Karpas-422 (cell line): Measurements from ENCODE around the gene KPRP. TPM values are rescaled to one million over a fixed set of nuclear protein-coding genes. Genes with fewer than 3 reads are reported as not detected.

Experiments used
- DNase-seq: peaks from one replicate; pipeline ENCODE4 v3.0.0-alpha.2; 2015
- H2AFZ ChIP-seq: fragments of 200-600 bp; sonication (generic); 2 replicates; pipeline ENCODE4 v1.6.1; 2014; ENCODE audit warnings: antibody characterized with exemption, low read length, mixed read lengths
- H3K27ac ChIP-seq: fragments of 200-600 bp; sonication (generic); 2 replicates; pipeline ENCODE4 v1.5.1; 2014; ENCODE audit warnings: mild to moderate bottlenecking, low read length, moderate library complexity
- H3K27me3 ChIP-seq: fragments of 200-600 bp; sonication (generic); 2 replicates; pipeline ENCODE4 v1.6.1; 2014; ENCODE audit warnings: low read length, mixed read lengths
- H3K36me3 ChIP-seq: fragments of 200-600 bp; sonication (generic); 2 replicates; pipeline ENCODE4 v1.6.1; 2014; ENCODE audit warnings: low read length, mixed read lengths; ENCODE audit not compliant: insufficient read depth
- H3K4me1 ChIP-seq: fragments of 200-600 bp; sonication (generic); 2 replicates; pipeline ENCODE4 v1.6.1; 2014; ENCODE audit warnings: mild to moderate bottlenecking, low read length, mixed read lengths
- H3K4me2 ChIP-seq: fragments of 200-600 bp; sonication (generic); 2 replicates; pipeline ENCODE4 v1.6.1; 2014; ENCODE audit warnings: low read length, low read depth, mild to moderate bottlenecking; ENCODE audit not compliant: poor library complexity, severe bottlenecking
- H3K4me3 ChIP-seq: fragments of 200-600 bp; sonication (generic); 2 replicates; pipeline ENCODE4 v1.5.1; 2014; ENCODE audit warnings: mild to moderate bottlenecking, antibody characterized with exemption, low read length, mixed read lengths
- H3K79me2 ChIP-seq: fragments of 200-600 bp; sonication (generic); 2 replicates; pipeline ENCODE4 v1.6.1; 2014; ENCODE audit warnings: mild to moderate bottlenecking, low read length, mixed read lengths
- H3K9ac ChIP-seq: fragments of 200-600 bp; sonication (generic); 2 replicates; pipeline ENCODE4 v1.6.0; 2014; ENCODE audit warnings: low read length
- H3K9me2 ChIP-seq: fragments of 200-600 bp; sonication (generic), shearing (Covaris generic); replicated peaks from 2 replicates; pipeline ENCODE4 v1.6.0; 2014; ENCODE audit warnings: mild to moderate bottlenecking, low read length, moderate library complexity; ENCODE audit not compliant: insufficient read depth
- H3K9me3 ChIP-seq: fragments of 300-700, 200-600 bp; sonication (generic); 2 replicates; pipeline ENCODE4 v1.6.1; 2014; ENCODE audit warnings: low read length, mixed read lengths
- H4K20me1 ChIP-seq: fragments of 200-600 bp; sonication (generic); 2 replicates; pipeline ENCODE4 v1.6.1; 2014; ENCODE audit warnings: mild to moderate bottlenecking, antibody characterized with exemption, low read length, low read depth; ENCODE audit not compliant: insufficient read depth
- total RNA-seq: library from RNA; depleted of rRNA; stranded (reverse); fragments of >200 nt; shearing (Covaris generic); gene quantifications from 2 replicates; pipeline ENCODE4 v1.2.3, GENCODE V29; 2014; ENCODE audit warnings: low replicate concordance; rRNA removed

The KPRP gene
- not detected in 2 replicates for total RNA-seq

- Histone ChIP-seq H3K4me1 (no peaks in the 10 kb centered on the region), H3K4me3 (no peak within 1 kb of the TSS), H2AFZ (no peak within 1 kb of the TSS)
Observed at GRCh38 chr1:152757747-152758146, at the start of gene KPRP. Gene KPRP, plus strand, starts transcription at chr1:152758025. Its CDS starts 1,564 bp downstream, at chr1:152759589.

GRCh38 chr1:152718238-152718637 is 39.6 kb upstream of the KPRP start:
- H3K27me3 ChIP-seq, result no peaks in the 10 kb centered on the region
- H3K9me3 ChIP-seq, result no peaks in the 10 kb centered on the region
- H4K20me1 ChIP-seq, result no peaks in the 10 kb centered on the region
- no peaks in the 10 kb centered on the region for H3K9me2 ChIP-seq
- no peak overlapping the region for H3K4me2 ChIP-seq
- no peak overlapping the region for H3K4me3 ChIP-seq
- H3K4me1 ChIP-seq, result no peaks in the 10 kb centered on the region
- H3K9ac ChIP-seq, result no peak overlapping the region
- H3K79me2 ChIP-seq, result no peaks in the 10 kb centered on the region
- DNase-seq, result no peak
- no peak overlapping the region for H3K27ac ChIP-seq
- no peaks in the 10 kb centered on the region for H3K36me3 ChIP-seq
- H2AFZ ChIP-seq, result no peak overlapping the region

More at GRCh38 chr1:152757747-152758146, at the start of gene KPRP:
- H3K9ac ChIP-seq, result no peak within 1 kb of the TSS
- H4K20me1 ChIP-seq, result no peaks in the 10 kb centered on the region
- DNase-seq, result no peak
- H3K79me2 ChIP-seq, result no peaks in the 10 kb centered on the region
- no peaks in the 10 kb centered on the region for H3K9me3 ChIP-seq
- H3K9me2 ChIP-seq, result no peaks in the 10 kb centered on the region
- H3K36me3 ChIP-seq, result no peaks in the 10 kb centered on the region
- H3K27me3 ChIP-seq, result no peaks in the 10 kb centered on the region
- no peak within 1 kb of the TSS for H3K27ac ChIP-seq
- no peak within 1 kb of the TSS for H3K4me2 ChIP-seq

- Histone ChIP-seq H3K4me3 (no peak overlapping the region), H3K79me2 (no peaks in the 10 kb centered on the region), H3K36me3 (no peaks in the 10 kb centered on the region), H3K27ac (no peak overlapping the region), H3K4me1 (no peaks in the 10 kb centered on the region), H3K9ac (no peak overlapping the region), H4K20me1 (no peaks in the 10 kb centered on the region), H3K9me2 (no peaks in the 10 kb centered on the region), H3K27me3 (no peaks in the 10 kb centered on the region), H2AFZ (no peak overlapping the region), H3K4me2 (no peak overlapping the region), H3K9me3 (no peaks in the 10 kb centered on the region)
- DNase-seq, result no peak
Observed at GRCh38 chr1:152725261-152725660, 32.6 kb upstream of the KPRP start.

GRCh38 chr1:152728986-152729385 is 28.8 kb upstream of the KPRP start:
- no peak overlapping the region for H2AFZ ChIP-seq
- no peaks in the 10 kb centered on the region for H3K9me3 ChIP-seq
- H3K79me2 ChIP-seq, result no peaks in the 10 kb centered on the region
- no peak overlapping the region for H3K27ac ChIP-seq
- no peaks in the 10 kb centered on the region for H4K20me1 ChIP-seq
- H3K4me1 ChIP-seq, result no peaks in the 10 kb centered on the region
- DNase-seq, result no peak
- no peaks in the 10 kb centered on the region for H3K9me2 ChIP-seq
- no peak overlapping the region for H3K4me2 ChIP-seq
- H3K36me3 ChIP-seq, result no peaks in the 10 kb centered on the region
- H3K27me3 ChIP-seq, result no peaks in the 10 kb centered on the region
- H3K4me3 ChIP-seq, result no peak overlapping the region
- H3K9ac ChIP-seq, result no peak overlapping the region

GRCh38 chr1:152735648-152736047 is 22.2 kb upstream of the KPRP start:
- Histone ChIP-seq H3K27ac (no peak overlapping the region), H3K36me3 (no peaks in the 10 kb centered on the region), H3K4me3 (no peak overlapping the region), H3K27me3 (no peaks in the 10 kb centered on the region), H3K79me2 (no peaks in the 10 kb centered on the region), H3K4me2 (no peak overlapping the region), H4K20me1 (no peaks in the 10 kb centered on the region), H2AFZ (no peak overlapping the region), H3K9me3 (no peaks in the 10 kb centered on the region), H3K9me2 (no peaks in the 10 kb centered on the region), H3K9ac (no peak overlapping the region), H3K4me1 (no peaks in the 10 kb centered on the region)
- DNase-seq, result peak; percentile 55

- Histone ChIP-seq H3K79me2 (no peaks in the 10 kb centered on the region), H3K9me2 (no peaks in the 10 kb centered on the region), H3K9me3 (no peaks in the 10 kb centered on the region), H3K9ac (no peak overlapping the region), H3K27me3 (no peaks in the 10 kb centered on the region), H3K36me3 (no peaks in the 10 kb centered on the region), H3K4me1 (no peaks in the 10 kb centered on the region), H3K27ac (no peak overlapping the region), H3K4me2 (no peak overlapping the region), H4K20me1 (no peaks in the 10 kb centered on the region), H2AFZ (no peak overlapping the region), H3K4me3 (no peak overlapping the region)
- DNase-seq, result no peak
Observed at GRCh38 chr1:152737997-152738396, 19.8 kb upstream of the KPRP start.

- Histone ChIP-seq H3K79me2 (no peaks in the 10 kb centered on the region), H4K20me1 (no peaks in the 10 kb centered on the region), H3K36me3 (no peaks in the 10 kb centered on the region), H3K9me2 (no peaks in the 10 kb centered on the region), H3K9me3 (no peaks in the 10 kb centered on the region), H3K4me2 (no peak overlapping the region), H3K9ac (no peak overlapping the region), H3K4me3 (no peak overlapping the region), H3K27me3 (no peaks in the 10 kb centered on the region), H3K27ac (no peak overlapping the region), H3K4me1 (no peaks in the 10 kb centered on the region), H2AFZ (no peak overlapping the region)
- no peak for DNase-seq
Observed at GRCh38 chr1:152739841-152740240, 18.0 kb upstream of the KPRP start.

- H2AFZ ChIP-seq, result no peak overlapping the region
- no peak overlapping the region for H3K9ac ChIP-seq
- DNase-seq, result no peak
Observed at GRCh38 chr1:152741656-152742055, 16.2 kb upstream of the KPRP start.

More at GRCh38 chr1:152741656-152742055, 16.2 kb upstream of the KPRP start:
- H3K9me3 ChIP-seq, result no peaks in the 10 kb centered on the region
- H3K9me2 ChIP-seq, result no peaks in the 10 kb centered on the region
- H3K27me3 ChIP-seq, result no peaks in the 10 kb centered on the region
- no peaks in the 10 kb centered on the region for H3K4me1 ChIP-seq
- H3K27ac ChIP-seq, result no peak overlapping the region
- H3K79me2 ChIP-seq, result no peaks in the 10 kb centered on the region
- no peaks in the 10 kb centered on the region for H3K36me3 ChIP-seq
- no peak overlapping the region for H3K4me2 ChIP-seq
- no peaks in the 10 kb centered on the region for H4K20me1 ChIP-seq
- H3K4me3 ChIP-seq, result no peak overlapping the region
